ENCODE data around the gene SIGLEC7.
"Not testable (repeated sequence)": the region's sequence is repeated elsewhere in the genome, so short reads cannot be mapped to it uniquely, and the experiment has no call there.

SIGLEC7 gene

GRCh38 chr19:51139299-51140014 lies 2.6 kb upstream of the SIGLEC7 start:
- no peak for DNase-seq (ENCODE audit: low read depth)

DNA sequence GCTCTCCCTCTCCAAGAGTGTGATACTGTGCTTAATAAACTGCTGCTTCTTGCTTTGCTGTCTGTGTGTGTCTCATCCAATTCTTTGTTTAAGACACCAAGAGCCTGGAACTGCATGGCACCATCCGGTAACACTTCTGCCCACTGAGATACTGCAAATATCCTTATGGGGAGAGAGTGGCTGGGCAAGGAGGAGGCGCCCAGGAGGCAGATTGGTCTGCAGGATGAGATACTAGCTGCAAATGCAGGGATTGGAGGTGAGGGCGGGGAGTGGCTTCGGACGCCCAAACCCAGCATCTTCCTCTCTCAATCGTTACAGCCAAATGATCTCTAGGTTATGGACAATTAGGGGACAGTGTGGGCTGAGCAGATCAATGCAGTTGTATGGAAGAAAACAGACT lies 1.7 kb upstream of the SIGLEC7 start:
- no peak for DNase-seq (ENCODE audit: low read depth)

- DNase-seq (ENCODE audit: low read depth) = no peak
These were observed 920 bp upstream of the SIGLEC7 start for GRCh38 chr19:51141181-51141580.

- DNase-seq (ENCODE audit: low read depth) = not testable (repeated sequence)
These were observed 841 bp downstream of the SIGLEC7 start for GRCh38 chr19:51142809-51143475.

DNA sequence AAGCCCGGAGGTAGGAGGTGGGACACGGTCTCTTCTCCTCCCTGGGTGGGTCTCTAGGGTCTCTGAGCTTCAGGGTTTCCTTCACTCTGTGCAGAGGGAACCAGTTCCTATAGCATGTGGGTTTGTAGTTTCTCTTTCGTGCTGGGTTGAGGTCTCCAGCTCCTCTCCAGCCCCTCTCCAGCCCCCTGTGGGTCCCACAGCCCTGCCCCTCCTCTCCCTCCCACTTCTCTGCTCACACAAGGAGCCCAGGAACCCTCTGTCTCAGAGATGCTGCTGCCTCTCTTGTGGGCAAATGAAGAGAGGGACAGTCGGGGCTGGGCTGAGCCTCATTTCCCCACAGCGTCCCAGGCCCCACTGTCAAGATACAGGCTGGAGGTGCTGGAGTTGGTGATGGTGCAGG lies 1.4 kb downstream of the SIGLEC7 start:
- DNase-seq (ENCODE audit: low read depth) = no peak

- DNase-seq (ENCODE audit: low read depth) = no peak
These were observed 2.5 kb downstream of the SIGLEC7 start for GRCh38 chr19:51144482-51145045.

- no peak for DNase-seq (ENCODE audit: low read depth)
These were observed 3.9 kb downstream of the SIGLEC7 start for GRCh38 chr19:51145916-51146493.

- DNase-seq (ENCODE audit: low read depth) = no peak
These were observed 4.7 kb downstream of the SIGLEC7 start for GRCh38 chr19:51146751-51147150.

DNA sequence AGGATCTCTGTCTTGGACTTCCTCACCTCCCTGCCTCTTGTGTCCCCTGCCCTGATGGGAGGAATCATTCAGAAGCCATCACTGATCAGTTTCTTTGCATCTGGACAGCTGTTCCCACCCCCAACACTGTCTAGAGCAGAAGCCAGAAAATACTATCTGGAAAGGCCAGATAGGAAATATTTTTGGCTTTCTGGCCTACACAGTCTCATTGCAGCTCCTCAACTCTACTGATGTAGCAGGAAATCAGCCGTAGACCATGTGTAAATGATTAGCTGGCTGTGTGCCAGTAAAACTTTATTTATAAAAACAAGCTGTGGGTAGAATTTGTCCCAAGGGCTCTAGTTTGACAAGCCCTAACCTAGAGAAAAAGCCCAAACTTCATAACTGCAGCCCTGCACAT lies 5.6 kb downstream of the SIGLEC7 start:
- DNase-seq (ENCODE audit: low read depth) = no peak

GRCh38 chr19:51148580-51148979 lies 6.5 kb downstream of the SIGLEC7 start:
- DNase-seq (ENCODE audit: low read depth) = no peak

GRCh38 chr19:51150627-51151026 lies 8.5 kb downstream of the SIGLEC7 start:
- DNase-seq (ENCODE audit: low read depth) = no peak

DNA sequence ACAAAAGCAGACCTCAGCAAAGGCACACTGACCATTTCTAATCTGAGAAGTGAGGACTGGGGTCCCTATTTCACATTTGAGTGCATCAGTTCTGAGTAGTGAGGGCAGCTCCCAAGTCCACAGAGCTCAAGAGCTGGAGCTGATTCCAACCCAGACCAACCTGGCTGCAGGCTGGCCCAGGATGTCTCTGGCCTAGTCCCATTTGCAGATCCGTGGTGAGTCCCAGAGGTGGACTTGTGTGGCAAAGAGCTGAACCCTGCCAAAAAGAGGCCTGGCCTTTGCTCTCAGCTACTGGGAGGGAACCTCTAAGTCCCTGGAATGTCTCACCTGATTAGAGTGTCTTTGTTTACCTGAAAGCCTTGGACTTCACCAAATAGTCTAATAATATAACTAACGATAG lies 14.6 kb downstream of the SIGLEC7 start:
- no peak for DNase-seq (ENCODE audit: low read depth)

- no peak for DNase-seq (ENCODE audit: low read depth)
These were observed 15.2 kb downstream of the SIGLEC7 start for GRCh38 chr19:51157265-51157664.

- DNase-seq (ENCODE audit: low read depth) = peak; percentile 21
These were observed 16.5 kb downstream of the SIGLEC7 start for GRCh38 chr19:51158474-51159129.

DNA sequence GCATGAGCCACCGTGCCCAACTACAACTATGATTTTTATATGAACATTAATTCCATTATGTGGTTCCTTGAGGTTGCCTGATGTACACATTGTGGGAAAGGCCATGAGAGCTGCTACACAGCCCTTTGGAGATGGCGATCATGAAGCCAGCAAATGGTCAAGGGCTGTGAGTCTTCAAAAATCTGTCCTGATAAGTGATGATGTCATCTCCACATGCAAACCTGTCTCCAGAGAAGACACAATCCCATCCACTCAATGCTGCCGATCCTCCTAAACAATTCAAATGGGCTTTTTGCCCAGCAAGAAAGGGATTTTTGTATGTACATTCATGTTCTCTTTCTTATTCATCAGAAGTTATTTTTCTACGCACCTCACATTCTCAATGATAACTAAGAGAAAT lies 17.6 kb downstream of the SIGLEC7 start:
- no peak for DNase-seq (ENCODE audit: low read depth)

DNA sequence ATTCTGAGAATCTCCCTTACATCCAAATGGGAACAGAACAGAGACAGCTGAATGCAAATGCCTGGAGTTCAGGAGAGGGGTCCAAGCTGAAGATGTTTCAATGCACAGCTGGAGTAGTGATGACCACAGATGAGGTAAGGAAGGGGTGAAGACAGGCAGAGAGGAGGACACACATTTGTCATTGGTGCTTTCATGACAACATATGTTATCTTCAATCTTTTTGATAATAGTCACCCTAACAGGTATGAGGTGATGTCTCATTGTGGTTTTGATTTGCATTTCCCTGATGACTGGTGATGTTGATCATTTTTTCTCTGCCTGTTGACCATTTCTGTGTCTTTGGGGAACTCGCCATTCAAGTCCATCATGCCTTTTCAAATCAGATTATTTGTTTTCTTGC lies 19.2 kb downstream of the SIGLEC7 start:
- DNase-seq (ENCODE audit: low read depth) = no peak

- DNase-seq (ENCODE audit: low read depth) = no peak
These were observed 19.9 kb downstream of the SIGLEC7 start for GRCh38 chr19:51161867-51162496.

- DNase-seq (ENCODE audit: low read depth) = no peak
These were observed 21.2 kb downstream of the SIGLEC7 start for GRCh38 chr19:51163257-51163656.

DNA sequence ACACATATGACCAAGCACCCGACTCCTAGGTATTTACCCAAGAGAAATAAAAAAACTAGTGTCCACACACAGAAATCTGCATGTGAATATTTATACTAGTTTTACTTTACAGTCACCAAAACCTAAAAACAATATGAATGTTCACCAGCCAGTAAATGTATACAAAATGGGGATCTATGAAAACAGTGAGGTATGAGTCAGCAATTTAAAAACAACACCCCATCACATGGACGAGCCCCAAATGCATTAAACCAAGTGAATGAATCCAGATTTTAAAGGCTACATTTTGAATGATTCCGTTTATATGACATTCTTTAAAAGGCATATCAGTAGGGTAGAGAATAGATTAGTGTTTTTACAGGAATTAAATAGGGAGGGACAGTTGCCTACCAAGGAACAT lies 22.1 kb downstream of the SIGLEC7 start:
- DNase-seq (ENCODE audit: low read depth) = no peak

DNA sequence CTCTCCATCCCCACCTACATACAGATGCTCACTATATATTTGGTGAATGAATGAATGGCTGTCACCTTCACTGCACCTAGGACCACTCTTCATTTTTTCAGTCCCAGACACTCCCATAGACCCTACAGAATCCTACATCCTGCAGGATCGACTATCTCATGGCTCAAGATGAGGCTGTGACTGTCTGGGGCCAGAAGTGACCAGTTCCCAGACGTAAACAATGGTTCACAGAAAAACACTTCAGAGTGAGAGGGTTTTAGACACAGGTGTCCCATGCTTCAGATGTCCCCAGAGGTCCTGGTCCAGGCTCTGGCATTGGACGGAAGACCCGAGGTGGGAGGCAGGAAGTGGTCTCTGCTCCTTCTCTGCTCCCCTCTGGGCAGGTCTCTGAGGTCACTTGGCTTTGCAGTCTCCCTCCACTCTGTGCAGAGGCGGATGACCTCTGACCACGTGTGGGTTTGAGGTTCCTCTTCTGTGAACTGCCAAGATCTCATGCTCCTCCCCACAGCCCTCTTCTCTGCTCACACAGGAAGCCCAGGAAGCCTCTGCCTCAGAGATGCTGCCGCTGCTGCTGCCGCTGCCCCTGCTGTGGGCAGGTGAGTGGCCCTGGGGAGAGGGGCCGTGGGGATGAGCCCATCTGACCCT lies 24.9 kb downstream of the SIGLEC7 start:
- DNase-seq (ENCODE audit: low read depth) = no peak

GRCh38 chr19:51168564-51169282 lies 26.6 kb downstream of the SIGLEC7 start:
- DNase-seq (ENCODE audit: low read depth) = no peak

Data from iris pigment epithelial cell (primary cell).